Liver (tissue), 3 donors: Measurements from ENCODE around the gene PIGK.

ENCODE experiments used
- SP1 ChIP-seq: IDR thresholded peaks from 2 replicates; pipeline ENCODE4 v1.6.1; 2018; ENCODE audit warnings: antibody characterized with exemption, mild to moderate bottlenecking
- TF ChIP-seq, protein P1 (sequence below): fragments of 150-350 bp; IDR thresholded peaks from 2 replicates; pipeline ENCODE4 v1.5.1; 2017; ENCODE audit warnings: improper control_type of control experiment, low read depth, low read length; ENCODE audit not compliant: missing input control
- TF ChIP-seq, protein P2 (sequence below): IDR thresholded peaks from 2 replicates; pipeline ENCODE4 v1.6.1; 2016; ENCODE audit warnings: antibody characterized with exemption
- donor health status: healthy.
- donor health status: healthy.

DNA sequence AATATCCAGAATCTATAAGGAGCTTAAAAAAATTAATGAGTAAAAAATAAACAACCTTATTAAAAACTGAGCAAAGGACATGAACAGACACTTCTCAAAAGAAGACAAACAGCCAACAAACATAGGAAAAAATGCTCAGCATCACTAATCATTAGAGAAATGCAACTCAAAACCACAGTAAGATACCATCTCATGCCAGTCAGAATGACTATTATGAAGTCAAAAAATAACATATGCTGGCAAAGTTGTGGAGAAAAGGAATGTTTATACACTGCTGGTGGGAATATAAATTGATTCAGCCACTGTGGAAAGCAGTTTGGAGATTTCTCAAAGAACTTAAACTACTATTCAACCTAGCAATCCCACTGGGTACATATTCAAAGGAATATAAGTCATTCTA lies 25.3 kb downstream of the PIGK start:
- TF ChIP-seq SP1: no peak
- TF ChIP-seq, protein P1, sequence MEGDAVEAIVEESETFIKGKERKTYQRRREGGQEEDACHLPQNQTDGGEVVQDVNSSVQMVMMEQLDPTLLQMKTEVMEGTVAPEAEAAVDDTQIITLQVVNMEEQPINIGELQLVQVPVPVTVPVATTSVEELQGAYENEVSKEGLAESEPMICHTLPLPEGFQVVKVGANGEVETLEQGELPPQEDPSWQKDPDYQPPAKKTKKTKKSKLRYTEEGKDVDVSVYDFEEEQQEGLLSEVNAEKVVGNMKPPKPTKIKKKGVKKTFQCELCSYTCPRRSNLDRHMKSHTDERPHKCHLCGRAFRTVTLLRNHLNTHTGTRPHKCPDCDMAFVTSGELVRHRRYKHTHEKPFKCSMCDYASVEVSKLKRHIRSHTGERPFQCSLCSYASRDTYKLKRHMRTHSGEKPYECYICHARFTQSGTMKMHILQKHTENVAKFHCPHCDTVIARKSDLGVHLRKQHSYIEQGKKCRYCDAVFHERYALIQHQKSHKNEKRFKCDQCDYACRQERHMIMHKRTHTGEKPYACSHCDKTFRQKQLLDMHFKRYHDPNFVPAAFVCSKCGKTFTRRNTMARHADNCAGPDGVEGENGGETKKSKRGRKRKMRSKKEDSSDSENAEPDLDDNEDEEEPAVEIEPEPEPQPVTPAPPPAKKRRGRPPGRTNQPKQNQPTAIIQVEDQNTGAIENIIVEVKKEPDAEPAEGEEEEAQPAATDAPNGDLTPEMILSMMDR: no peak
- TF ChIP-seq, protein P2, sequence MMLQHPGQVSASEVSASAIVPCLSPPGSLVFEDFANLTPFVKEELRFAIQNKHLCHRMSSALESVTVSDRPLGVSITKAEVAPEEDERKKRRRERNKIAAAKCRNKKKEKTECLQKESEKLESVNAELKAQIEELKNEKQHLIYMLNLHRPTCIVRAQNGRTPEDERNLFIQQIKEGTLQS: no peak
